HG03280 (cell line): Measurements from ENCODE around the gene SERPINE2.

ENCODE experiments used
- ATAC-seq: cut with Tn5 transposase; IDR thresholded peaks from one replicate; pipeline ENCODE4 v1.9.1; 2021; ENCODE audit warnings: mild to moderate bottlenecking, moderate library complexity; ENCODE audit not compliant: unreplicated experiment

Gene SERPINE2, protein sequence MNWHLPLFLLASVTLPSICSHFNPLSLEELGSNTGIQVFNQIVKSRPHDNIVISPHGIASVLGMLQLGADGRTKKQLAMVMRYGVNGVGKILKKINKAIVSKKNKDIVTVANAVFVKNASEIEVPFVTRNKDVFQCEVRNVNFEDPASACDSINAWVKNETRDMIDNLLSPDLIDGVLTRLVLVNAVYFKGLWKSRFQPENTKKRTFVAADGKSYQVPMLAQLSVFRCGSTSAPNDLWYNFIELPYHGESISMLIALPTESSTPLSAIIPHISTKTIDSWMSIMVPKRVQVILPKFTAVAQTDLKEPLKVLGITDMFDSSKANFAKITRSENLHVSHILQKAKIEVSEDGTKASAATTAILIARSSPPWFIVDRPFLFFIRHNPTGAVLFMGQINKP

DNA sequence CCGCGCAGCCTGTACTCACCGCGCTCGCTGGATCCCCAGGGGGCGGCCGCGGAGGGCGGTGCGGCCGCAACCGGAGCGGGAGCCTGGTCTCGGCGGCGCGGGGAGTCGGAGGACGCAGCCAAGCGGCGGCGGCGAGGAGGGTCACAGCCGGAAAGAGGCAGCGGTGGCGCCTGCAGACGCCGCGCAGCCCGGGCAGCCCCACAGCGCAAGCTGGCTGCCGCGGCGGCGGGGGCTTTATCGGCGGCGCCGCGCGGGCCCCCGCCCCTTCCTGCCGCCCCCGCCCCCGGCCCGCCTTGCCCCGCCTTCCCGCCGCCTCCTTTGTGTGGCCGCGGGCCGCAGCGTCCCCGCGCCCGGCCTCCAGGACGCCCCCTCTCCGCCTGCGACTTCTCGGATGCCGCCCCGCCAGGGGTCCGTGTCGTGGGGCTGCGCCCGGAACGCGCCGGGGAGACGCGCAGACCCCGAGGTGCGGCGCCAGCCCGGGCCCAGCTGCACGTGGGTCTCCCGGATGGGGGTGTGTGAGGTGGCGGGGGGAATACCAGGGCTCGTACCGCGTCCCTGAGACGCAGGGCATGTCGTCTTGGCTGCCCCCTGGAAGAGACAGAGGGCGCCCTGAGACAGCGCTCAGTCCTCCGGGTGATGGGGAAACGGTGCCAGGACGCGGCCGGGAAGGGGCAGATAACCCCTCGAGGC lies at the start of gene SERPINE2:
SERPINE2 (minus strand) TSS at position 207 of the 690 bp plus-strand sequence. CDS start 37,386 bp downstream, outside the sequence.
- peak; percentile 54 for ATAC-seq

DNA sequence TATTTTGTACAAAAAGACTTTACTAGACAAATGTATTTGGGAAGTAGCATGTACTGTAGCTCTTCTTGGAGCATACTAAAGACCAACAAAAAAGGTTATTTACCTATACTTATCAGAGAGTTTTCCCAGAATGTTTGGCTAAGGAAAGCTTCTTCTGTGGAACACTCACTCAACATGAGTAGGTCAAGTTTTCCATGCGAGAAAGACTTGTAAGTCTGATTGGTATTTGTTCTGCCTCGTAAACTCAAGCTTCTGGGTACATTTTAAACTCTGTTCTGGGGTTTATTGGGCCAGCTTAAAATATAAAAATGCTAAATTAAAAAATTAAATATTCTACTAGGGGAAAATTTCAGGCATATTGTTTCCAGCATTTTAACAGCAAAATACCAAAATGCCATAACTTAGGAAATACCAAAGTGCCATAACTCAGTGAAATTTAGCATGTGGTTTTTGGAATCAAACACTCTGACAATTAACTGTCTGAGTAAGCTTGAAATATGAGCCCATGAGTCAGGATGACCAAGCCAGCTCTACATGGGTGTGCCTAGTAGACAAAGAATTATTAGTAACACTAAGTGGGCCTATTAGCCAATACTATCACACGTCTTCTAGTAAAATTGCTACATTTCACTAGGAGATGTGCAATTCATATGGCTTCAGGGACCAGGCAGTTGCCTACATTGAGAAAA lies 47.3 kb upstream of the SERPINE2 start:
- no peak for ATAC-seq

DNA sequence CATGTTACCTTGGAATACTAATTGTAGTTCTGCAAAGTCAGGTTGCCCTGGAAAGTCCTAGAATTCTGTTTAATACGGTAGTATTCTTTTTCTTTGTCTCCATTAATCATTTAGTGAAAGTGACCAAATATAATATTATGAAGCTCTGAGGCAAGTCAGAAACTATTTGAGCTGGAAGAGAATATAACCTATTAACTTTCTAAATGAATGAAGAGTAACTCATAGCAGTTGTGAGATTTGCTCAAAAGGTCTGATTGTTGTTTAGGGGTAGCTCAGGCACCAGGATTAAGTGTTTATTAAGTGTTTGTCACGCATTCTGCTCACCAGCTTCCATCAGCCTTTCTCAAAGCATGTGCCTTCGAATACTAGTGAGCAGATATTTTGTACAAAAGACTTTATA lies 46.7 kb upstream of the SERPINE2 start:
- no peak for ATAC-seq

DNA sequence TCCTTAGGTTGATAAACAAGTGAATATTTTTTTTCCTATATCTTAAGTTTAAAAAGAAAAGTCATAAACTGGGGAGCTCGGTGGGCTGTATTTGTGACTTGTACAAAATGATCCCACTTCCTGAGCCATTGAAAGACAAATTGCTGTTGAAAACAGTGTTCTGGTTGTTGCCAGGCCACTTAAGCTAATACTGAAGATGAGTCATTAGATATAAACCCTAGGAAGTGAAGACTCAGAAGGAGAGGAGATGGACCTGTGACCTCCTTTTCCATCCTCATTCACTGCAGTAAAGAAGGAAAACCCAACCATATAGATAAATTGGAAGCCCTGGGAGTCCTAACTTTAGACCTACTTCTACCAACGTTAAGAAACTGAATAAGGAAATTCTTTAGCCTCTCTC lies 46.2 kb upstream of the SERPINE2 start:
- no peak for ATAC-seq

DNA sequence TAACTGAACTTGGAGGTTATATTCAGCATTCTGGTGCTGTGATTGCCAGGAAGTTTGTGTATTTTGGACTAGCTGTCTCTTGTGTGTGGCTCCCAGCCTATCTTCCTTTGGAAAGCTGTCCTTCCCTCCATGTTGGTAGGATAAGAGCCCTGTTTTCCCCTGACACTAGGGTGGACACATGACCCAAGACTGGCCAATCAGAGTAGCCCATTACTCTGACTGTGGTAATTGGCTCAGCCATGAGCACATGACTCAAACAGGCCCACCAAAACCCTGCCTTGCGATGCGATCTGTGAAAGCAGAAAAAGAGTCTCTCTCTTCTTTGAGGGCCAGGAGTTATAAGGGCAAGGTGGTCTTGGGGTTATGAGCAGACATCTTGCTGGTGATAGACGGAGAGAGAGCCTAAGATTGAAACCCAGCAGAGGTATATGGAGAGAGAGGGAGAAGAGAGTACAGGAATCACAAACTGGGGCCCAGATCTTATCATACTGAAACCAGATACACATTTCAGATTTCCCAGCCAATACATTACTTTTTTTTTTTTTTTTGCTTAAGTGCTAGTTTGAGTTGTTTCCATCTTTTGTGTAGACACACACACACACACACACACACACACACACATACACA lies 45.3 kb upstream of the SERPINE2 start:
- ATAC-seq: no peak

DNA sequence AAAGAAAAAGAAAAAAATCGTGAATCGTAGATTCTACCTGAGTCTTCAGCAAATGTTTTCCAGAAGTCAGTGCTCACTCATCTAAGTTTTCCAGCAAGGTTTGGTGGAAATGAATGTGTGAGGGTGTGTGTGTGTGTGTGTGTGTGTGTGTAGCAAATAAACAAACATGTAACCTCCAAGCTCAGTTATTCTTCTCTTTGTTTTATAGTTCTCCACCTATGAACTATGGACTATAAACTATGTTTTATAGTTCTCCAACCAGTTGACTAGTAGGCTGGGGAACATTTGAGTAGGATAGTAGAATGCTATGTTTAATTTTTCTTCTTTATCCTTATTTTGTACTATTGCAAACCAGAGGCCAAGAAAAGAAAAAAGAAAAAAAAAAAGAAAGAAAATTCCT lies 44.6 kb upstream of the SERPINE2 start:
- ATAC-seq: no peak

DNA sequence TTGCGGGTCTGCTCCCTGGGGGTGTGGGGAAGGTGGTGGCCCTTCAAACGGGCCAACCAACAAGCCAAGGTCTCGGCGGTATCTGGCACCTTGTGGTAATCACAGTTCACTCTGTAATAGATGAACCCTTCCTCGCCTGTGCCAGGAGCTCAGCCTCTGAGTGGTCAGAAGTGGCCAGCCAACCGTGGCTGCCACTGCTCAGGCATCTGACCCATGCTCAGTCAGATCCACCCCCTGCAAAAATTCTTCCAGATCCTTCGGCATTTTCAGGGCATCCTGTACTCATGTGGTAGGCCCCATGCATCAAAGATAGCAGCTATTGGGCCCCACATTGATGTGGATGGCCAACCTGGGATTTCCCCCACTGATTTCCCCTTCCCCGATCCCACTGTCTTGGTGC lies 39.6 kb upstream of the SERPINE2 start:
- no peak for ATAC-seq

DNA sequence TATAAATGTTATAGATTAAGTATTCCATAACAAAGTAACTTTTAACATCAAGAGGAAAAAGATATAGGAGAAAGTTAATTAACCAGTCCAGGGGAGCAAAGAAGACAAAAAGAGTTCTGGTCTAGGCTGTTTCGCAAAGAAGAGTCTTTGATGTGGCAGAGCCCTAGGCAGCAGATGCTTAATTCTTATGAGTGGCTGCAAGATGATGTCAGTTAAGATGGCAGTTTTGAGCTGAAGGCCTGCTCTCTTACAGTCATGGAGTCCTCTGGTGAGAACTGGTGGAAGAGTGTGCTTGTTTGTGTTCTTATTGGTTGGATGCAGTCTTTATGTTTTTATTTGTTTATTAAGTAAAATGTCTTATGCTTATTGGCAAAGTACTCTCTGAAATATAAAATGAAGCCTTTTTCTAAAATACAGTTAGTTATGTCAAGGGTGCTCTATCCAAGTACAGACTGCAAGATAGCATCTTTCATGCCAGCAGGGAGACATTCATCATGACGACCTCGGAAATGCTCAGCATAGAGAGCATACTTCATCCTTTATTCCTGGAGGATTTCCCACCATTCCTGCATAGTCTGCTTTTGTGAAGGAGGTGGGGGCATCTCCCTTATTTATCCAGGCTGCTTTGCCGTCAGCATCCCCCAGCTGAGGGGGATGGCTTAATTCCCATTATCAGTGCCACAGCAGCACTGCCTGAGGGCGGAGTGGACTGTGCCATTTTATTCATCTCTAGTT lies 38.9 kb upstream of the SERPINE2 start:
- no peak for ATAC-seq

DNA sequence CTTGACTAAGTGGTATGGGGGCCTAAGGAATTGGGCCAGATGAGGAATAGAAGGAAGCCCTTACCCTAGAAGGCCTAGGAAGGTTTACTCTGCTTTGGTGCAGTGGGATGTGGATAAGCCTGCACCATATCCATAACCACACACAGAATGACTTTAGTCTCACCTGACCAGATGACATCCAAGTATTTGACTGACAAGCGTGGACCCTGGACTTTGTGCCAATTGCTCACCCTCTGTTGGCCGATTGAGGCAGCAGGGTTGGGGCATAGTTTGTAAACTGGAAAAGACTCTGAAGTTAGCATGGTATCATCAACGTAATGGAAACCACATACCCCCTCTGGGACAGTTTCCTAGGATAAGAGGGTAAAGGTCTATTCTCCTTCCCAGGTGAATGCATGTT lies 36.5 kb upstream of the SERPINE2 start:
- ATAC-seq: no peak

DNA sequence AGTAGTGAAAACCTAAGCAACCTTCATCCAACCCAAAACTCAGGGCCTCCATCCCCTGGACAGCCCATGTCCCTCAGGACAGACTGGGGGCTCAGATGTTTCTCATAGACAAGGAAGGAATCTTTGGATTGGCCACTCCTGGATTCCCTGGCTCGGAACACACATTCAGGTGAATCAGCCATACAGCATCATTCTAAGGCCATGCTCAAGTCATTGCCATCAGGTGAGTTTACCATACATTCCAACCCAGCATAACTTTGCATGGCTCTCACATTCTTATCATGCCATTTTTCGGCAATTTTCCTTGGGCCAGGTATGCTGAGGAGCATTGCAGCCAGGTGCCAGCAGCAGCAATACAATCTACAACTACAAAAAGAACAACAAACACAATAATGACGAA lies 34.6 kb upstream of the SERPINE2 start:
- ATAC-seq: no peak

DNA sequence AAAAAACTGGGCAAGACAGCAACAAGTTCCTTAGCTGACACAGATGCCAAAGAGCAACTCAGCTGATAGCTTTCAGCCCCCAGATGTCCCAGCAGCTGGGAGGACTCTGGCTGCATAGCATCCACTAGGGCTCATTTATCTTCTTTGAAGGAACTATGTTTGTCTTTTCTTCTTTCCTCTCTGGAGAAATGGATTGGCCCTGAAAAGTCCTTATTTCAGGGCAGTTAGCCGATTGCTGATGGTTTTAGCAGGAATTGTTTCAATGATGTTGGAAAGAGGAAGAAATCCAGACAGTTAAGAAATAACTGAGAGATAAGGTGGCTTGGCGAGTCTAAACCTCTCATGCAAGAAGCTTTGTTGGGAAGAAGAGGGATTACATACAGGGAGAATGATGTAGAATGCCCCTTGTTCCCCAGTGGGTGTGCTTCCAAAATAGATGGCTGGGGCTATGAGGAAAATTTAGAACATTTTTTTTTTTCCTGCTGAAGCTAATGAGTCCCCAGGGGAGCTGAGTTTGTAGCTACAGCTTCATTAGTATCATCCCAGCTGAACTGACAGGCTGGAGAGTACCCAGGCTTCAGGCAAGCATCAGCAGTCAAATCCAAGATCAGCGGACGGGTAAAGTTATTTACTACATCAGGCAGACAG lies 33.6 kb upstream of the SERPINE2 start:
- ATAC-seq: no peak

DNA sequence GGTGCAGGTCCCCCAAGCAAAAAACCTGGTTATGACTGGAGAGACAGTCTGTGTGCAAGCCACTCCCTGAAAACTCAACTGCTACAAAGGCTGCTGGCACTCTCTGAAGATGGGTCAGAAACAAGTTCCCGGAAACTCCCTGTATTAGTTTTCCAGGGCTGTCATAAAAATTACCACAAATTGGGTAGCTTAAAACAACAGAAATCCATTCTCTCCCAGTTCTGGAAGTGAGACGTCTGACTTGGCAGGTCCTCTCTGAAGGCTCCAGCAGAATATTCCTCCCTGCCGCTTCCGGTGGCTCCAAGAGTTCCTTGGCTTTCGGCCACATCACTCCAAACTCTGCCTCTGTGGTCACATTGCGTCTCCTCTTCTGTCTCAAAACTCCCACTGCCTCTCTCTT lies 30.1 kb upstream of the SERPINE2 start:
- no peak for ATAC-seq

DNA sequence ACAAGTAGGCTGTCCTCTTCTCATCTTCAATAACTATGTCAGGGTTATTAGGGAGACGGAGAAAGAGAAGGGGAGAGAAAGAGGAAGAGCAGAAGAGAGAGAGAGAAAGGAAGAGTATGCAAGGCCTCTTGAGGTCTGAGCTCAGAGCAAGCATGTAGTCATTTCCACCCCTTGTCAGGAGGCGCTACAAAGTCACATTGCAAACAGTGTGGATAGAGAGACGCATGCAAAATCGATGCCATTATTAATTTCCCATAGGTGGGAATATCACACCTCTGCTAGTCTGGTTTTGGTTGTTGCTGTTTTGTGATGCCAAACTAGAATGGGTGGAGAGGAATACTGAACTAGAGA lies 24.2 kb upstream of the SERPINE2 start:
- ATAC-seq: no peak

DNA sequence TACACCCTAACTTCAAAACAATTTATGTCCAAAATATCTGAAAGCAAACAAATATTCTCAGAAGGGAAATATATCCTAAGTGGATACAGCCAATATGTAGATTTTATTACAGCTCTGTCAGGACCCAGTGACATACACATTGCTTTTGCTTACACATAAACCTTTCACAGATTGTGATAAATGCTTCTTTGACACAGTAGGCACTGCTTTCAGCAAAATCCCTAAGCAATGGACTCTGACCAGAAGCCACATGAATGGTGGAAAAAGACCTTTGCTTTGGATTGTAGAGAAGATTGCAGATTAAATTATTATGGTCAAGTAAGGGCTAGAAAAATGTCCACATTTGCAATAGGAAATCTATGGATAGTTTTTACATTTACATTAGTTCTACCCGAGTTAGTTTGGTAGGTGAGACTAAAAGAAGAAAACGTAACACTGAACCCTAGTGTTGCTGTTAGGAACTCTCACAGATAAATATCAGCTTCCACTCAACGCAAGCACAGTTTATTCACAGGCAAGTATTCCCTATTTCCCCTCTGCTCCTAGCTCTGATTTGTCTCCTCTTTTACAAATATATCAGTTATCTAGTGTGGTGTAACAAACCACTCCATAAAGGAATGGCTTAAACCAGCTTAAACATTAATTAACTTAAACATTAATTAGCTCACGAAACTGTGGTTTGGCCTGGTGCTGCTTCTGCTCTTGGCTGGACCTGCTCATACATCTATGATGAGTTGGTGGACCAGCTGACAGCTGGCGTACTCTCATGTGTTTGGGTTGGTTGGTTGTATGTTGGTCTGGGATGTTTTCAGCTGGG lies 23.6 kb upstream of the SERPINE2 start:
- ATAC-seq: no peak

DNA sequence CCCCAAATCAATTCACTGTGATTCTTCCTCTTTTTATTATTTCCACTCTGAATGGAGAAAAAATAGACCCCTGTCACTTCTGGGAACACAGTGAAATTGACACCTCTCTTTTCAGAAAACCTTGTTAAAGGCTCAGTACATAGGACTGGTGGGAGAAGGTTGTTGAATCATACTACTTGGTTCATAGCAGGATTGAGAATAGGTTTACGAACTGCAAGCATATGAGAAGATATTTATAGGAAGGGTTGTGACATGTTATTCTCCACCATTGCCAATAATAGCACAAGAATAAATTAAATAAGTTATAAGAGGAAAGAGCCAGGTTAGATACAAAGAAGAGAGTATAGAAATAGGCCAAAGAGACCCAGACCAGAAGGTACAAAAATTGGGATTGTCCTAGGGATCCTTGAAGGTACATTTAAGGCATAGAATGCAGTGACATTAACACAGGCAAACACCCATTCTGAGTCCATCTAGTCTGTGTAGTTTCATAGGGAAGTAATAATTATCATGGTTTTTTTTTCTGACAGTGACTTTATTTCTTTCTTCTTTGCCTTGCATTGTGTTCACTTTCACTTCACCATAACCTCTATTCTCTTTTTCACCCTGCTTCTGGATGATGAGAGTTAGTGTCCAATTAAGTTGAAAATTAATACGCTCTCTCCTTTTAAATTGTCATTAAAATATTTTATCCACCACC lies 21.8 kb upstream of the SERPINE2 start:
- ATAC-seq: no peak

DNA sequence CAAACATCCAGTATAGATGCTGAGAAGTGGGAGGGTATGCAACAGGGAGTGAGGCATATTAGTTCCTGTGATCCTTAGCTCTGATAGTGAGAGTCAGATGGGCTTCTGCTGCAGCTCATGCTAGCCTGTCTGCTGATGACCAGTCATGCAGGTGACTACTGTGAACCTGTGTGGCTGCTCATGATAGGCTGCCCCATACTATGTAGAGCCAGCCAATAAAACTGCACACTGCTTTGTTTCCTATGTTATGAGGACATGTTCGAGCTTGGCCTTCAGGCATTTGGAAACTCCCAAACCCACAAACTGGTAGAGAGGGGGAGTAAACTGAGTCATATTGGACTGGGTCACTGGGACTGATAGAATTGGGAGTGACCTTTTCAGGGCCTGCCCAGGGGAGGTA lies 20.1 kb upstream of the SERPINE2 start:
- ATAC-seq: no peak

DNA sequence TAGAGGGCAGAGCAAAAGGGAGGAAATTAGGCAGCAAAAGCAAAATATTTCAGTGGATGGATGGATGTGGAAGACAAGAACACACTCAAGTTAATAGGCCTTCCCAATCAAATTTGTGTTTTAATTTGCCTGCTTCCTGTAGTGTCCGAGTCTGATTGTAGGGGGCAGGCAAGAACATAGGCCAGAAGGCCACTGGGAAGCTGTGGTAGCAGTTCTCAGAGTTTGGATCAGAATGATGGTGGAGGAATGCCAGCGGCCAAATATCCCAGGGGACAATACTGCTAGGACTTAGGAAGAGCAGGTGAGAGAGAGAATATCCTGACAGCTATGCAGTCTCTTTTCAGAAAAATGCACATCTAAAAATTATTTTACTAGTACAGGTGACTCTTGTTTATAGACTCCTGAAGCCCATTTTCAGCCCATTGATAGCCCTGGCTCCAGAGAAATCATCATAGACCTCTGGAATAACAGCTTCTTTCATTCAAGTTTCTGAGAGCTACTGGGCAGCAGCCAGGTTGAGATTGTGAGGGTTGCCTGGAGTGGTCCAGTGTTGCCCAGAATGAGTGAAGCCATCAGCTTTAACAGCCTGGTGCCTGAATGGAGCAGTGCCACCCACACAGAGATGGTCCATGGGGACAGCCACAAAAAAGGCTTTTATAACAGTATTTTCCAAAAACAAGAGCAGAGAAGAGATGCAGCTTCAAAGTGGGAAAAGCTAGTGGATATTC lies 19.1 kb upstream of the SERPINE2 start:
- ATAC-seq: no peak

DNA sequence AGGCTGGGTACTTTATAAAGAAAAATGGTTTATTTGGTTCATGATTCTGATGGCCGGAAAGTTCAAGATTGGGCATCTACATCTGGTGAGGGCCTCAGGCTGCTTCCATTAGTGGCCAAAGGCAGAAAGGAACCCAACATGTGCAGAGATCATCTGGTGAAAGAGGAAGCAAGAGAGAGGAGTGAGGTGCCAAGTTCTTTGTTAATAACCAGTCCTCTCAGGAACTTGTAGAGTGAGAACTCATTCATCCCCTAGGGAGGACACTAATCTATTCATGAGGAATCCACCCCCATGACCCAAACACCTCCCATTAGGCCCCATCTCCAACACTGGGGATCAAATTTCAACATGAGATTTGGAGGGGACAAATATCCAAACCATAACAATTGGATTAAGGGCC lies 17.8 kb upstream of the SERPINE2 start:
- ATAC-seq: no peak
